HepG2 (cell line): ENCODE results near the gene DHRS4L2. TPM values are rescaled to one million over a fixed set of nuclear protein-coding genes. Genes with fewer than 3 reads are reported as not detected.
A peak's percentile ranks its signal among the peaks of the same experiment; 100 is the strongest.

Experiments used
- BRD4 ChIP-seq: sonication (generic); formaldehyde crosslinking; IDR thresholded peaks from 2 replicates; pipeline ENCODE4 v1.4.0; 2020; ENCODE audit warnings: missing genetic modification reagents
- EHMT2 ChIP-seq: fragments of 200-600 bp; sonication (generic); IDR thresholded peaks from 2 replicates; pipeline ENCODE4 v1.7.0; 2017; ENCODE audit warnings: antibody characterized with exemption, low read depth, low read length, borderline replicate concordance
- FOSL1 ChIP-seq: sonication (generic); formaldehyde crosslinking; IDR thresholded peaks from 2 replicates; pipeline ENCODE4 v1.9.0; 2021; ENCODE audit warnings: missing genetic modification reagents, borderline replicate concordance
- KMT2A ChIP-seq: sonication (generic); formaldehyde crosslinking; IDR thresholded peaks from 2 replicates; pipeline ENCODE4 v1.4.0; 2020; ENCODE audit warnings: missing genetic modification reagents
- NFKB2 ChIP-seq: sonication (generic); formaldehyde crosslinking; IDR thresholded peaks from 2 replicates; pipeline ENCODE4 v1.4.0; 2020; ENCODE audit warnings: missing genetic modification reagents, borderline replicate concordance
- TARDBP ChIP-seq: sonication (generic); formaldehyde crosslinking; IDR thresholded peaks from 2 replicates; pipeline ENCODE4 v1.8.0; 2022; ENCODE audit warnings: mild to moderate bottlenecking, missing genetic modification reagents
- ZNF343 ChIP-seq: sonication (generic); formaldehyde crosslinking; IDR thresholded peaks from 2 replicates; pipeline ENCODE4 v1.4.0; 2020; ENCODE audit warnings: mild to moderate bottlenecking, missing genetic modification reagents
- ZNF558 ChIP-seq: sonication (generic); formaldehyde crosslinking; IDR thresholded peaks from 2 replicates; pipeline ENCODE4 v1.9.0; 2022; ENCODE audit warnings: mild to moderate bottlenecking, missing genetic modification reagents, borderline replicate concordance
- polyA plus RNA-seq, 8 experiments: library from polyadenylated mRNA; depleted of rRNA in 3 of 8; stranded (reverse) in 7 of 8; unstranded in 1 of 8; fragments of >200 nt; fragmentation: Illumina TruSeq in 4 of 8; extraction: Trizol in 4 of 8; gene quantifications; 2 replicates each; pipeline versions ENCODE4 v1.2.1 to v1.2.3, GENCODE V29; 2011 to 2016; ENCODE audit warnings: low read depth in 4 of 8, missing spikeins in 1 of 8, mixed read lengths in 1 of 8; ENCODE audit not compliant: insufficient read depth in 1 of 8
- total RNA-seq, 5 experiments: library from RNA; depleted of rRNA; stranded (reverse); fragments of >200 nt; fragmentation: Illumina TruSeq; extraction: Trizol; gene quantifications; 2 replicates each; pipeline ENCODE4 v1.2.3, GENCODE V29; 2016; ENCODE audit warnings: low read depth in 1 of 5
- TF ChIP-seq, protein P1 (sequence below): sonication (generic); formaldehyde crosslinking; IDR thresholded peaks from 2 replicates; pipeline ENCODE4 v1.4.0; 2020; ENCODE audit warnings: mild to moderate bottlenecking, low read depth, missing genetic modification reagents
- TF ChIP-seq, protein P2 (sequence below): sonication (generic); formaldehyde crosslinking; IDR thresholded peaks from 2 replicates; pipeline ENCODE4 v1.4.0; 2020; ENCODE audit warnings: missing genetic modification reagents, mild to moderate bottlenecking, borderline replicate concordance
- TF ChIP-seq, protein P3 (sequence below): sonication (generic); formaldehyde crosslinking; IDR thresholded peaks from 2 replicates; pipeline ENCODE4 v1.9.0; 2021; ENCODE audit warnings: missing genetic modification reagents, borderline replicate concordance
- TF ChIP-seq, protein P4 (sequence below): sonication (generic); formaldehyde crosslinking; IDR thresholded peaks from 2 replicates; pipeline ENCODE4 v1.5.1; 2020; ENCODE audit warnings: missing genetic modification reagents, mild to moderate bottlenecking, borderline replicate concordance
- TF ChIP-seq, protein P5 (sequence below): sonication (generic); formaldehyde crosslinking; IDR thresholded peaks from 2 replicates; pipeline ENCODE4 v1.4.0; 2020; ENCODE audit warnings: missing genetic modification reagents, mild to moderate bottlenecking, borderline replicate concordance
- TF ChIP-seq, protein P6 (sequence below): sonication (generic); formaldehyde crosslinking; IDR thresholded peaks from 2 replicates; pipeline ENCODE4 v1.8.0; 2022; ENCODE audit warnings: mild to moderate bottlenecking, missing genetic modification reagents; ENCODE audit not compliant: insufficient replicate concordance

DHRS4L2 gene
- total and polyA plus RNA-seq, 2 of the 13 experiments (the other 11 are each of a cell fraction or from before 2014, with no cell fraction given), result 24.7 to 38.2 TPM

DNA sequence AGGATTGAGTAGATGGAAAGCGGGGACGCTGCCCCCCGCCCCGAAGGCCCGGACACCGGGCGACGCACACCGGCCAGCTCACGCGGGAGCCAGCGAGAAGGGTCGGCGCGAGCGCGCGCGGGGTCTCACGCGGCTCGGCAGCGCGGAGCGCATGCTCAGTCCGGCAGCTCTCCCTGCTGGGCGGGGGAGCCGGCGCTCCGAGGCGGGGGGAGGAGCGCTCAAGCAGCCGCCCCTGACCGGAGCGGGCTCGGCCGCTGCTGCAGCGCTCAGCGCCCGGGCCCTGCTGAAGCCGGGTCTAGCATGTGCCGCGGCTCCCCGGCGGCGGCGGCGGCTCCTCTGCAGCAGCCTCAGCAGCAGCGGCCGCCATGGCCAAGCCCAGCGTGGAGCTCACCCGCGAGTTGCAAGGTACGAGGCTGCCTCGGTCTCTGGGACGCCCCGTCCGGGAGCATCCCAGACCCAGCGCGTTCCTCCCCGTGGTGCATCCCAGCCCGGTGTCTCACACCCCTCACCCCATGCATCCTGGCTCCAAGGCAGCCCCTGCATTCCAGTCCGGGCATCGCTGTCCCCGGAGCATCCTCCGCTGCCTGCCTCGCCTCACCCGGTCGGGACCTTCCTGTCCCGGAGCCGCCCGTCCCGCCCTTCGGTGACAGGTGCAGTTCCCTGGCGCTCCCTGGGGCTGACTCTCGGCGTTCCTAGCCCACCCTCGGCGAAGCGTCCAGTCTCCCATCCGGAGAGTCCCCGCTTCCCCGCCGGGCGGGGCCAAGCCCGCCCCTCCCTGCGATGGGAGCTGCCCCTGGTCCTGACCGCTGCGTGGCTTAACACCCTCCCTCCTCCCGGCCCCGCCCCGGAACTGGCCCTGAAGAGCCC, 63.3 kb downstream of the DHRS4L2 start, which contains the start of gene CARMIL3 (continued):
- TF ChIP-seq, protein P1, sequence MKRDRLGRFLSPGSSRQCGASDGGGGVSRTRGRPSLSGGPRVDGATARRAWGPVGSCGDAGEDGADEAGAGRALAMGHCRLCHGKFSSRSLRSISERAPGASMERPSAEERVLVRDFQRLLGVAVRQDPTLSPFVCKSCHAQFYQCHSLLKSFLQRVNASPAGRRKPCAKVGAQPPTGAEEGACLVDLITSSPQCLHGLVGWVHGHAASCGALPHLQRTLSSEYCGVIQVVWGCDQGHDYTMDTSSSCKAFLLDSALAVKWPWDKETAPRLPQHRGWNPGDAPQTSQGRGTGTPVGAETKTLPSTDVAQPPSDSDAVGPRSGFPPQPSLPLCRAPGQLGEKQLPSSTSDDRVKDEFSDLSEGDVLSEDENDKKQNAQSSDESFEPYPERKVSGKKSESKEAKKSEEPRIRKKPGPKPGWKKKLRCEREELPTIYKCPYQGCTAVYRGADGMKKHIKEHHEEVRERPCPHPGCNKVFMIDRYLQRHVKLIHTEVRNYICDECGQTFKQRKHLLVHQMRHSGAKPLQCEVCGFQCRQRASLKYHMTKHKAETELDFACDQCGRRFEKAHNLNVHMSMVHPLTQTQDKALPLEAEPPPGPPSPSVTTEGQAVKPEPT, result 0 out of 2 replicates have a peak, but pooled peaks have one; percentile 20
- peak; percentile 64; the same call in 1 of the 2 replicates for TF ChIP-seq ZNF343 (CRISPR knock-in tag)
- TF ChIP-seq, protein P2, sequence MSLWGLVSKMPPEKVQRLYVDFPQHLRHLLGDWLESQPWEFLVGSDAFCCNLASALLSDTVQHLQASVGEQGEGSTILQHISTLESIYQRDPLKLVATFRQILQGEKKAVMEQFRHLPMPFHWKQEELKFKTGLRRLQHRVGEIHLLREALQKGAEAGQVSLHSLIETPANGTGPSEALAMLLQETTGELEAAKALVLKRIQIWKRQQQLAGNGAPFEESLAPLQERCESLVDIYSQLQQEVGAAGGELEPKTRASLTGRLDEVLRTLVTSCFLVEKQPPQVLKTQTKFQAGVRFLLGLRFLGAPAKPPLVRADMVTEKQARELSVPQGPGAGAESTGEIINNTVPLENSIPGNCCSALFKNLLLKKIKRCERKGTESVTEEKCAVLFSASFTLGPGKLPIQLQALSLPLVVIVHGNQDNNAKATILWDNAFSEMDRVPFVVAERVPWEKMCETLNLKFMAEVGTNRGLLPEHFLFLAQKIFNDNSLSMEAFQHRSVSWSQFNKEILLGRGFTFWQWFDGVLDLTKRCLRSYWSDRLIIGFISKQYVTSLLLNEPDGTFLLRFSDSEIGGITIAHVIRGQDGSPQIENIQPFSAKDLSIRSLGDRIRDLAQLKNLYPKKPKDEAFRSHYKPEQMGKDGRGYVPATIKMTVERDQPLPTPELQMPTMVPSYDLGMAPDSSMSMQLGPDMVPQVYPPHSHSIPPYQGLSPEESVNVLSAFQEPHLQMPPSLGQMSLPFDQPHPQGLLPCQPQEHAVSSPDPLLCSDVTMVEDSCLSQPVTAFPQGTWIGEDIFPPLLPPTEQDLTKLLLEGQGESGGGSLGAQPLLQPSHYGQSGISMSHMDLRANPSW, result no peak
- TF ChIP-seq, protein P3, sequence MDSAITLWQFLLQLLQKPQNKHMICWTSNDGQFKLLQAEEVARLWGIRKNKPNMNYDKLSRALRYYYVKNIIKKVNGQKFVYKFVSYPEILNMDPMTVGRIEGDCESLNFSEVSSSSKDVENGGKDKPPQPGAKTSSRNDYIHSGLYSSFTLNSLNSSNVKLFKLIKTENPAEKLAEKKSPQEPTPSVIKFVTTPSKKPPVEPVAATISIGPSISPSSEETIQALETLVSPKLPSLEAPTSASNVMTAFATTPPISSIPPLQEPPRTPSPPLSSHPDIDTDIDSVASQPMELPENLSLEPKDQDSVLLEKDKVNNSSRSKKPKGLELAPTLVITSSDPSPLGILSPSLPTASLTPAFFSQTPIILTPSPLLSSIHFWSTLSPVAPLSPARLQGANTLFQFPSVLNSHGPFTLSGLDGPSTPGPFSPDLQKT (CRISPR knock-in tag), result peak; percentile 86; the same call in 1 of the 2 replicates
- TF ChIP-seq, protein P4, sequence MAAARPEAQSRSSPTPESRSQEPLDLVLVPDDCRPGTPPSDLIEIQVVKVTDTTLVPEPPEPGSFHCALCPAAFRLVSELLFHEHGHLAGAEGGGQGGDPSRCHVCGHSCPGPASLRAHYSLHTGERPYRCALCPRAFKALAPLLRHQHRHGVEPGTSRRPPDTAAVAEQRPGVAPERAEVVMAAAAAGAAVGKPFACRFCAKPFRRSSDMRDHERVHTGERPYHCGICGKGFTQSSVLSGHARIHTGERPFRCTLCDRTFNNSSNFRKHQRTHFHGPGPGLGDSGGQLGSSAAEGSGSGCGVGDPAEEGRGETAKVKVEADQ (CRISPR knock-in tag), result peak; percentile 33; the same call in 1 of the 2 replicates
- TF ChIP-seq BRD4 (CRISPR knock-in tag), result peak; percentile 60; the same call in 1 of the 2 replicates
- TF ChIP-seq ZNF558 (CRISPR knock-in tag), result peak; percentile 85; the same call in 1 of the 2 replicates
- TF ChIP-seq KMT2A (CRISPR knock-in tag), result peak; percentile 21; the same call in 1 of the 2 replicates
- no peak for TF ChIP-seq TARDBP
- 0 out of 2 replicates have a peak, but pooled peaks have one; percentile 88 for TF ChIP-seq EHMT2
- peak; percentile 46; the same call in 1 of the 2 replicates for TF ChIP-seq FOSL1 (CRISPR knock-in tag)
- peak; percentile 91 for TF ChIP-seq NFKB2 (CRISPR knock-in tag)
- TF ChIP-seq, protein P5, sequence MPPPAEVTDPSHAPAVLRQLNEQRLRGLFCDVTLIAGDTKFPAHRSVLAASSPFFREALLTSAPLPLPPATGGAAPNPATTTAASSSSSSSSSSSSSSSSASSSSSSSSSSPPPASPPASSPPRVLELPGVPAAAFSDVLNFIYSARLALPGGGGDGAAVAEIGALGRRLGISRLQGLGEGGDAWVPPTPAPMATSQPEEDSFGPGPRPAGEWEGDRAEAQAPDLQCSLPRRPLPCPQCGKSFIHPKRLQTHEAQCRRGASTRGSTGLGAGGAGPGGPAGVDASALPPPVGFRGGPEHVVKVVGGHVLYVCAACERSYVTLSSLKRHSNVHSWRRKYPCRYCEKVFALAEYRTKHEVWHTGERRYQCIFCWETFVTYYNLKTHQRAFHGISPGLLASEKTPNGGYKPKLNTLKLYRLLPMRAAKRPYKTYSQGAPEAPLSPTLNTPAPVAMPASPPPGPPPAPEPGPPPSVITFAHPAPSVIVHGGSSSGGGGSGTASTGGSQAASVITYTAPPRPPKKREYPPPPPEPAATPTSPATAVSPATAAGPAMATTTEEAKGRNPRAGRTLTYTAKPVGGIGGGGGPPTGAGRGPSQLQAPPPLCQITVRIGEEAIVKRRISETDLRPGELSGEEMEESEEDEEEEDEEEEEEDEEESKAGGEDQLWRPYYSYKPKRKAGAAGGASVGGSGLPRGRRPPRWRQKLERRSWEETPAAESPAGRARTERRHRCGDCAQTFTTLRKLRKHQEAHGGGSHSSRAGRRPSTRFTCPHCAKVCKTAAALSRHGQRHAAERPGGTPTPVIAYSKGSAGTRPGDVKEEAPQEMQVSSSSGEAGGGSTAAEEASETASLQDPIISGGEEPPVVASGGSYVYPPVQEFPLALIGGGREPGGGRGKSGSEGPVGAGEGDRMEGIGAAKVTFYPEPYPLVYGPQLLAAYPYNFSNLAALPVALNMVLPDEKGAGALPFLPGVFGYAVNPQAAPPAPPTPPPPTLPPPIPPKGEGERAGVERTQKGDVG (CRISPR knock-in tag), result peak; percentile 82
- TF ChIP-seq, protein P6, sequence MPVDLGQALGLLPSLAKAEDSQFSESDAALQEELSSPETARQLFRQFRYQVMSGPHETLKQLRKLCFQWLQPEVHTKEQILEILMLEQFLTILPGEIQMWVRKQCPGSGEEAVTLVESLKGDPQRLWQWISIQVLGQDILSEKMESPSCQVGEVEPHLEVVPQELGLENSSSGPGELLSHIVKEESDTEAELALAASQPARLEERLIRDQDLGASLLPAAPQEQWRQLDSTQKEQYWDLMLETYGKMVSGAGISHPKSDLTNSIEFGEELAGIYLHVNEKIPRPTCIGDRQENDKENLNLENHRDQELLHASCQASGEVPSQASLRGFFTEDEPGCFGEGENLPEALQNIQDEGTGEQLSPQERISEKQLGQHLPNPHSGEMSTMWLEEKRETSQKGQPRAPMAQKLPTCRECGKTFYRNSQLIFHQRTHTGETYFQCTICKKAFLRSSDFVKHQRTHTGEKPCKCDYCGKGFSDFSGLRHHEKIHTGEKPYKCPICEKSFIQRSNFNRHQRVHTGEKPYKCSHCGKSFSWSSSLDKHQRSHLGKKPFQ (CRISPR knock-in tag), result peak; percentile 59
